ENCODE measurements around the gene GGNBP2. TPM values are rescaled to one million over a fixed set of nuclear protein-coding genes. Genes with fewer than 3 reads are reported as not detected.
A peak's percentile ranks its signal among the peaks of the same experiment; 100 is the strongest.

The GGNBP2 gene
- total and polyA plus RNA-seq, 2 experiments from 2014 or later, result 48.1 to 54.3 TPM

DNA sequence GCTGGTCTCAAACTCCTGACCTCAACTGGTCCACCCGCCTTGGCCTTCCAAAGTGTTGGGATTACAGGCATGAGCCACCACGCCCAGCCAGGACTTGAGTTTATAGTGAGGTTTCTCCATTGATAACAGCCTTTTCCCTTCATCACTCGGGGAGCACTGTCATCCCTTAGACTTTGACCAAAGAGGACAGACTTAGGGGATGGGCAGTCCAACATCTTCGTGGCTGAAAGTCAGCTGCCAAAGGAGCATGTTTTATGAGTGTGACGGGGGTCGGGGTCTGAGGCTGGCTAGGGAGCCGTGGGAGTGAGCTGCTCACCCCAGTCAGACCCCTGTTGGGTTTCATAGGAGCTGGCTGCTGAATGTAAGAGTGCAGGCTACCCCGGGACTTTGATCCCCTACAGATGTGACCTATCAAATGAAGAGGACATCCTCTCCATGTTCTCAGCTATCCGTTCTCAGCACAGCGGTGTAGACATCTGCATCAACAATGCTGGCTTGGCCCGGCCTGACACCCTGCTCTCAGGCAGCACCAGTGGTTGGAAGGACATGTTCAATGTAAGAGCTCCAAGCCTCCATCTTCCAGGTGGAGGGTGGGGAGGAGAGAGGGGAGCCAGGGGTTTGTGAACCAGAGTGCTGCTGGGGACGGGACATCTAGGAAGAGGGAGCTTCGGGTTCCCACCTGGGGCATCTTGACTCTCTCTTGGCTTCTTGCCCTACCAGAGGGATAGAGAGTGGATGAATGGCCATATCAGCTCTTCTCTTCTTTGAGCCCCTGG is 50.1 kb downstream of the GGNBP2 start:
- H3K4me3 ChIP-seq, result no peak overlapping the region
- no peaks in the 10 kb centered on the region for H3K27me3 ChIP-seq
- no peak overlapping the region for H3K27ac ChIP-seq
- no peaks in the 10 kb centered on the region for H3K9me3 ChIP-seq (ENCODE audit: low read depth)
- TF ChIP-seq, protein P1, sequence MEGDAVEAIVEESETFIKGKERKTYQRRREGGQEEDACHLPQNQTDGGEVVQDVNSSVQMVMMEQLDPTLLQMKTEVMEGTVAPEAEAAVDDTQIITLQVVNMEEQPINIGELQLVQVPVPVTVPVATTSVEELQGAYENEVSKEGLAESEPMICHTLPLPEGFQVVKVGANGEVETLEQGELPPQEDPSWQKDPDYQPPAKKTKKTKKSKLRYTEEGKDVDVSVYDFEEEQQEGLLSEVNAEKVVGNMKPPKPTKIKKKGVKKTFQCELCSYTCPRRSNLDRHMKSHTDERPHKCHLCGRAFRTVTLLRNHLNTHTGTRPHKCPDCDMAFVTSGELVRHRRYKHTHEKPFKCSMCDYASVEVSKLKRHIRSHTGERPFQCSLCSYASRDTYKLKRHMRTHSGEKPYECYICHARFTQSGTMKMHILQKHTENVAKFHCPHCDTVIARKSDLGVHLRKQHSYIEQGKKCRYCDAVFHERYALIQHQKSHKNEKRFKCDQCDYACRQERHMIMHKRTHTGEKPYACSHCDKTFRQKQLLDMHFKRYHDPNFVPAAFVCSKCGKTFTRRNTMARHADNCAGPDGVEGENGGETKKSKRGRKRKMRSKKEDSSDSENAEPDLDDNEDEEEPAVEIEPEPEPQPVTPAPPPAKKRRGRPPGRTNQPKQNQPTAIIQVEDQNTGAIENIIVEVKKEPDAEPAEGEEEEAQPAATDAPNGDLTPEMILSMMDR (IDR thresholded peaks at IDR 0.05; ENCODE audit: low read depth, low read length), result no peak
- H3K36me3 ChIP-seq, result no peaks in the 10 kb centered on the region
- DNase-seq (ENCODE audit: low read depth in 1 of 2, low spot score in 1 of 2), result no peak
- peaks cover 12% of the 10 kb centered on the region for H3K4me1 ChIP-seq (ENCODE audit: low read depth)

DNA sequence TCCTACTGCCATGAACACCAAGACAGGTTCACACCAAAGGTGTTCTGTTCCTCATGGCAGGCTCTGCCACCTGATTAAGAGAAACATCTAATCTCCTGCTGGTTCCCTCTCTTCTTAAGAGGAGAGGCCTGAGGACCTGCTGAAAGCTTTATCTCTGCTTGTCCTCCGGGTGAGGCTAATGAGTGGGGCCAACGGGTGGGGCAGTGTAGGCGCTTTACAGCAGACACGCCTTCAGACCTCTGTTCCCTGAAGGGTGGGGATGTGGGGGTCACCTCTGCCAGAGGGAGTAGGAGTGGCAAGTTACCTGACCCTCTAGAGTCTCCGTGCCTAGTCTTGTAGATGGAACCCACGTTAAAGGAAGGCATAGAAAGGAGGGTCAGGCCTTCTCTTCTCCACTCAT is 52.5 kb downstream of the GGNBP2 start:
- H3K27ac ChIP-seq, result no peak overlapping the region

GRCh38 chr17:36597866-36598777 is 53.4 kb downstream of the GGNBP2 start:
- no peak for DNase-seq (ENCODE audit: low read depth in 1 of 2, low spot score in 1 of 2)
- no peaks in the 10 kb centered on the region for H3K27me3 ChIP-seq
- H3K27ac ChIP-seq, result no peak overlapping the region
- TF ChIP-seq, protein P1 (IDR thresholded peaks at IDR 0.05; ENCODE audit: low read depth, low read length), result no peak
- no peak overlapping the region for H3K4me3 ChIP-seq
- H3K9me3 ChIP-seq (ENCODE audit: low read depth), result no peaks in the 10 kb centered on the region
- H3K4me1 ChIP-seq (ENCODE audit: low read depth), result peaks cover 17% of the 10 kb centered on the region
- no peaks in the 10 kb centered on the region for H3K36me3 ChIP-seq

More for the DNA sequence above, 52.5 kb downstream of the GGNBP2 start:
- Histone ChIP-seq H3K4me1 (ENCODE audit: low read depth) (peaks cover 15% of the 10 kb centered on the region), H3K36me3 (no peaks in the 10 kb centered on the region), H3K9me3 (ENCODE audit: low read depth) (no peaks in the 10 kb centered on the region), H3K27me3 (no peaks in the 10 kb centered on the region), H3K4me3 (no peak overlapping the region)
- peak in 1 of 2 donors; percentile 24 for DNase-seq (ENCODE audit: low read depth in 1 of 2, low spot score in 1 of 2)
- TF ChIP-seq, protein P1 (IDR thresholded peaks at IDR 0.05; ENCODE audit: low read depth, low read length), result no peak

- Histone ChIP-seq H3K4me1 (ENCODE audit: low read depth) (peaks cover 24% of the 10 kb centered on the region), H3K27ac (no peak overlapping the region), H3K9me3 (ENCODE audit: low read depth) (no peaks in the 10 kb centered on the region), H3K36me3 (no peaks in the 10 kb centered on the region), H3K4me3 (no peak overlapping the region), H3K27me3 (no peaks in the 10 kb centered on the region)
- TF ChIP-seq, protein P1 (IDR thresholded peaks at IDR 0.05; ENCODE audit: low read depth, low read length), result no peak
- DNase-seq (ENCODE audit: low read depth in 1 of 2, low spot score in 1 of 2), result no peak
Measured at GRCh38 chr17:36598951-36599401, 54.3 kb downstream of the GGNBP2 start.

DNA sequence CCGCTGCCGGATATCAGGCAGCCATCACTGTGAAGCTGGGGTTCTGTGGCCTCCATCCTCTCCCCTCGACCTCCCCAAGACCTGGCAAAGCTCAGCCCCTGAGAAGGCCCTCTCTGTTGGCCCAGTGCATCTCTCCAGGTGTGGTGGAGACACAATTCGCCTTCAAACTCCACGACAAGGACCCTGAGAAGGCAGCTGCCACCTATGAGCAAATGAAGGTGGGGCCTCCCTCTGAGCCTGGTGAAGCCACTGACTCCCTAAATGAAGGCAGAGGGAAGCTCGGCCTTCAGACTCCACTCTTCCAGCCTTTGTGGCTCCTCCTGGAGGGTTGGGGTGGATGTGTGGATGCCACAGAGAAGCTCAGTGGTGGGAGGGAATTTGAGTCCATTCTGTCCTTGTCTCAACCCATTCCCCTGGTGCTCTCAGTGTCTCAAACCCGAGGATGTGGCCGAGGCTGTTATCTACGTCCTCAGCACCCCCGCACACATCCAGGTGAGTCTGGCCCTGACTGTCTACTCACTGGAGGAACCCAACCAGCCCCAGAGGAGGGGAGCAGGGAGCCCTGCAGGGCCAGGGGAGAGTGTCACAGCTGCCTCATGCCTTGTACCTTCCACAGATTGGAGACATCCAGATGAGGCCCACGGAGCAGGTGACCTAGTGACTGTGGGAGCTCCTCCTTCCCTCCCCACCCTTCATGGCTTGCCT is 55.0 kb downstream of the GGNBP2 start:
- Histone ChIP-seq H3K36me3 (no peaks in the 10 kb centered on the region), H3K4me3 (no peak overlapping the region), H3K4me1 (ENCODE audit: low read depth) (peaks cover 26% of the 10 kb centered on the region), H3K27me3 (no peaks in the 10 kb centered on the region), H3K27ac (no peak overlapping the region), H3K9me3 (ENCODE audit: low read depth) (no peaks in the 10 kb centered on the region)
- no peak for DNase-seq (ENCODE audit: low read depth in 1 of 2, low spot score in 1 of 2)
- TF ChIP-seq, protein P1 (IDR thresholded peaks at IDR 0.05; ENCODE audit: low read depth, low read length), result no peak
